ENCODE results near the gene LRRC8A. TPM values are rescaled to one million over a fixed set of nuclear protein-coding genes. Genes with fewer than 3 reads are reported as not detected.

The LRRC8A gene
- total RNA-seq, 3 donors from 2014 or later: 22.6 to 24.0 (median 23.6) TPM

DNA sequence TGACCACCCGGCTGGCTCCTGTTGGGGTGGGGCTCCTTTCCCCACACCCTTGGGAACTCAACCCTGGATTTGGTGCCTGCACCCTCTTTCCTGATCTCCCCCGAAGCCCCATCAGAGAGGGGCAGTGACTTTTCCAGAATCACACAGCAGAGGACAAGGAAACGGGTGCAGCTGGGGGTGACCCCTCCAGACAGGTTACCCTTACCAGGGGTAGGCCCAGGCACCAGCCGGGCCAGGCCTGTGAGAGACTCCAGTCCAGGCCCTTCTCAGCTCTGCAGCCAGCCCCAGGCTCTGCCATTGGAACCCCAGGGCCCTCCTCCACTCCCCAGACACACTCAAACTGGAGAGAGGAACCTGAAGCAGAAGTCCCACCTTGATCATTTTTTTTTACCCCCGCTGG, 19.9 kb downstream of the LRRC8A start:
- Mint-ChIP-seq H3K27me3 (ENCODE audit: low read depth) (no peaks in the 10 kb centered on the region), H3K9me3 (no peaks in the 10 kb centered on the region), H3K4me3 (peak overlapping the region; percentile 69), H3K36me3 (ENCODE audit: insufficient read depth) (peaks cover 8% of the 10 kb centered on the region), H3K4me1 (ENCODE audit: low read depth) (peaks cover 76% of the 10 kb centered on the region)
- DNase-seq: no peak
- ATAC-seq: peak in 1 of 2 donors; percentile 0

DNA sequence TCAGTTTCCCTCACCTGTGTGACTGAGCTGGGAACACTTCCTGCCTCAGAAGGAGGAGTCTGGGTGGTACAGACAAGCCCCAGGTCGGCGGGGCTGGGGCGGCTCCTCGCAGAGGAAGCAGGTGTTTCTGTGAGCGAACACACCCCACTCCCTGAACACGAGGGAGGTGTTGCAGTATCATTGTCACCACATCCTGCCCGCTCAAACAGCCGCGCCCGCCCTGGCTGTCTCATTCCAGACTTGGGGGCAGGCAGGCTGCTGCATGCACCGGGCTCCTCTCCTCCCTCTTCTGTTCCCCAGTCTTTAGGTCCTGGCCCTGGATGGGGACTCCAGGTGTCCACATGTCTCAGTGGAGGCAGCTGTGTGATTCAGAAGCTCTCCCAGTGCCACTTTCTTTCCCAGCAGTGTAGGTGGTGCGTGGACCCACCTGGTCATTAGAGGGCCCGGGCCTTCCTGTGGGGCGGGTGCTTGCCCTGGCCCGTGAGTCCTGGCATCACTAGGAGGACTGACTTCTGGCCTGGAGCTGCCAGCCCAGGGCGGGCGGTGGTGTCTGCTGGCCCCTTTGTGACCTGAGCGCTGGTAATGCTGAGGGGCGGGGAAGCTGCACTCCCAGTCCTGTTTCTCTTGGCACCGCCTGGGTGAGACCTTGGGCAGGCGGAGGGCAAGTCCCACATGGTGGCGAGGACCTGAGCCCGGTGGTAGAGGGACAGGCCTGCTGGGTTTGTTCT, 20.6 kb downstream of the LRRC8A start:
- peak; percentile 83 for DNase-seq
- no peaks in the 10 kb centered on the region for H3K9me3 Mint-ChIP-seq
- peak overlapping the region; percentile 69 for H3K4me3 Mint-ChIP-seq
- peaks cover 9% of the 10 kb centered on the region for H3K36me3 Mint-ChIP-seq (ENCODE audit: insufficient read depth)
- peaks cover 73% of the 10 kb centered on the region for H3K4me1 Mint-ChIP-seq (ENCODE audit: low read depth)
- H3K27me3 Mint-ChIP-seq (ENCODE audit: low read depth): no peaks in the 10 kb centered on the region
- peak; percentile 88 to 92 for ATAC-seq

DNA sequence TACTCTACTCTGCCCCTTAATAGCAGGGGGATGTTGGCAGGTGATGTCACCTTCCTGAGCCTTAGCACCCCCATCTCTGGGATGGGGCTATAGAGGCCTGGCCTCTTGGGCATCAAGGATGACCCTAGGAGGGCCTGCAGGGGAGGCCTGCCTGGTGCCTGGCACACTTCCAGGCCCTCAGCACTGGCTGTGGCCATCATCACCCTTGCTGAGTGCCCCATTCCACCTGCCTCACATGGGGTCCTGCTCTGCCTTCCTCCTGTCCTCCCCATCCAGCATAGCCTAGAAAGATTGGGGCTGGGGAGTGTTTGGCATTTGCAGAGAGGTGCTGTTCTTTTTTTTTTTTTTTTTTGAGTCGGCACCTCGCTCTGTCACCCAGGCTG, 21.1 kb downstream of the LRRC8A start:
- DNase-seq (no peak), ATAC-seq (peak in 1 of 2 donors; percentile 3)
- H3K27me3 Mint-ChIP-seq (ENCODE audit: low read depth): no peaks in the 10 kb centered on the region
- no peaks in the 10 kb centered on the region for H3K9me3 Mint-ChIP-seq
- peaks cover 70% of the 10 kb centered on the region for H3K4me1 Mint-ChIP-seq (ENCODE audit: low read depth)
- H3K4me3 Mint-ChIP-seq: peak overlapping the region; percentile 69
- peaks cover 14% of the 10 kb centered on the region for H3K36me3 Mint-ChIP-seq (ENCODE audit: insufficient read depth)

- no peaks in the 10 kb centered on the region for H3K9me3 Mint-ChIP-seq
- DNase-seq: no peak
- no peak for ATAC-seq
- H3K36me3 Mint-ChIP-seq (ENCODE audit: insufficient read depth): peaks cover 20% of the 10 kb centered on the region
- H3K27me3 Mint-ChIP-seq (ENCODE audit: low read depth): no peaks in the 10 kb centered on the region
- peaks cover 63% of the 10 kb centered on the region for H3K4me1 Mint-ChIP-seq (ENCODE audit: low read depth)
- no peak overlapping the region for H3K4me3 Mint-ChIP-seq
Measured at GRCh38 chr9:128903871-128904620, 22.1 kb downstream of the LRRC8A start.

- ATAC-seq: no peak
- H3K4me1 Mint-ChIP-seq (ENCODE audit: low read depth): peaks cover 49% of the 10 kb centered on the region
- H3K9me3 Mint-ChIP-seq: no peaks in the 10 kb centered on the region
- peaks cover 22% of the 10 kb centered on the region for H3K36me3 Mint-ChIP-seq (ENCODE audit: insufficient read depth)
- no peaks in the 10 kb centered on the region for H3K27me3 Mint-ChIP-seq (ENCODE audit: low read depth)
- no peak overlapping the region for H3K4me3 Mint-ChIP-seq
- no peak for DNase-seq
Measured at GRCh38 chr9:128905964-128906363, 24.0 kb downstream of the LRRC8A start.

DNA sequence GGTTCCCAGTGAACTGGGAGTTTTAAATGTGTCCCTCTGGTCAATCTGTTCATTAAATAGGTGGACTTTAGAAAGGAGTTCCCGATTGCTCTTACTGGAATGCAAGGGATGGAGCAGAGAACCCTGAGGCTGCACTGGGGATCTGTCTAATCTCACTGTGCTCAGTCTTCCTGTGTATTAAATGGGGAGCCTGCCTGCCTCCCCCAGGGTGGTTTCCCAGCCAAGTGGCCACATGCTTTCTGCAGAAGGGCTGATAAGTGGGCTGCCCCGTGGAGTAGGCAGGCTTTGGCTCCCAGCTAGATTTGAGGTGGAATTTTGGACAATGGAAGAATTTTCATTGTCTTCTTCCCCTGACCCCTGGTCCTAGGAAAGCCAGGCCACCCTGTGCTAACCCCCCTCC, 24.8 kb downstream of the LRRC8A start:
- H3K4me1 Mint-ChIP-seq (ENCODE audit: low read depth): peaks cover 49% of the 10 kb centered on the region

DNA sequence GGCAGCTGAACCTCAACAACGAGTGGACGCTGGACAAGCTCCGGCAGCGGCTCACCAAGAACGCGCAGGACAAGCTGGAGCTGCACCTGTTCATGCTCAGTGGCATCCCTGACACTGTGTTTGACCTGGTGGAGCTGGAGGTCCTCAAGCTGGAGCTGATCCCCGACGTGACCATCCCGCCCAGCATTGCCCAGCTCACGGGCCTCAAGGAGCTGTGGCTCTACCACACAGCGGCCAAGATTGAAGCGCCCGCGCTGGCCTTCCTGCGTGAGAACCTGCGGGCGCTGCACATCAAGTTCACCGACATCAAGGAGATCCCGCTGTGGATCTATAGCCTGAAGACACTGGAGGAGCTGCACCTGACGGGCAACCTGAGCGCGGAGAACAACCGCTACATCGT, 26.4 kb downstream of the LRRC8A start:
- DNase-seq (no peak), ATAC-seq (no peak)
- Mint-ChIP-seq H3K36me3 (ENCODE audit: insufficient read depth) (peaks cover 27% of the 10 kb centered on the region), H3K4me1 (ENCODE audit: low read depth) (peaks cover 49% of the 10 kb centered on the region), H3K9me3 (no peaks in the 10 kb centered on the region), H3K4me3 (no peak overlapping the region), H3K27me3 (ENCODE audit: low read depth) (no peaks in the 10 kb centered on the region)

More for the DNA sequence above, 24.8 kb downstream of the LRRC8A start:
- Mint-ChIP-seq H3K4me3 (no peak overlapping the region), H3K27me3 (ENCODE audit: low read depth) (no peaks in the 10 kb centered on the region), H3K9me3 (no peaks in the 10 kb centered on the region), H3K36me3 (ENCODE audit: insufficient read depth) (peaks cover 22% of the 10 kb centered on the region)
- ATAC-seq (no peak), DNase-seq (no peak)

DNA sequence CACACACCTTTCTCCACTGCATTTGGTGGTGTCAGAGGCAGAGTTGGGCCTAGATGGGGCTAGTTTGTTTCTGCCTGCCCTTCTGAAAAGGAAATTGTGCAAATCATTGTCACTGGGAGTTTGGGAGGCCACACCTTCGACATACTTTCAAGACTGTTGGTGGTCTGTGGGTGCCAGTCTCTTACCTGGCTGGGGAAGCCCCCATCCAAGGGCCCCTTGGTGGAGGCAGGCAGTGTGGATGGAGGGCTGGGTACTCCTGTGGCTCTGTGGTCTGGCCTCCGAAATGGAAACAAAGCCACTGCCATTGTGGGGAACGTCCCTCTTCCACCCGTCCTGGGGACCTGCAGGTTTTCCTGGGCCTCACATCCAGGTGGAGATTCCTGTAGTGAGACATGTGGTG, 27.9 kb downstream of the LRRC8A start:
- no peaks in the 10 kb centered on the region for H3K9me3 Mint-ChIP-seq
- peaks cover 43% of the 10 kb centered on the region for H3K4me1 Mint-ChIP-seq (ENCODE audit: low read depth)
- peaks cover 27% of the 10 kb centered on the region for H3K36me3 Mint-ChIP-seq (ENCODE audit: insufficient read depth)
- ATAC-seq (no peak), DNase-seq (no peak)
- no peaks in the 10 kb centered on the region for H3K27me3 Mint-ChIP-seq (ENCODE audit: low read depth)
- H3K4me3 Mint-ChIP-seq: no peak overlapping the region

- Mint-ChIP-seq H3K9me3 (no peaks in the 10 kb centered on the region), H3K36me3 (ENCODE audit: insufficient read depth) (peaks cover 27% of the 10 kb centered on the region), H3K27me3 (ENCODE audit: low read depth) (no peaks in the 10 kb centered on the region), H3K4me3 (no peak overlapping the region), H3K4me1 (ENCODE audit: low read depth) (peaks cover 38% of the 10 kb centered on the region)
- ATAC-seq (no peak), DNase-seq (no peak)
Measured at GRCh38 chr9:128910906-128911305, 29.0 kb downstream of the LRRC8A start.

DNA sequence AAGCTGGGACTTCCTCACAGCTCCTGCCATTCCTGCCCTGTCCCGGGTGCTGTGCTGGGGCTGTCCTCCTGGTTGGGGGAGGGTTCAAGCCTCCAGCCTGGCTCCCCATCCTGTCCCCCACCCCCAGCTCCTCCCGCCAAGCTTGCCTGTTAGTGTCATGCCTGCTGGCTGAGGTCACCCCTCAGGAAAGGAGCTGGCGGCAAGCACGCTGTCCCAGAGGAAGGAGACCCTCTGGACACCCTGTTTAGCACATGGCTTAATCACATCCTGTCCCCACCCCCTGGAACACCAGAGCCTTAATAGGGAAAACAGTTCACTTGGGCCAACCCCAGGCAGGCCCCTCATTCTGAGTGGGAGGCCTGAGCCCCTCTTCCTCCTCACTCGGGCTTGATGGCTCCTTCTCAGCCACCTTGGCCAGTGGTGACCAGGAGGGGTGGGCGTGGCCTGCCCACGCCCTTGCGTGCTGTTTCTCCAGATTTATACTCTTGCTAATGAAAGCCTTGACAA, 29.6 kb downstream of the LRRC8A start:
- Mint-ChIP-seq H3K4me3 (no peak overlapping the region), H3K4me1 (ENCODE audit: low read depth) (peaks cover 37% of the 10 kb centered on the region), H3K27me3 (ENCODE audit: low read depth) (no peaks in the 10 kb centered on the region), H3K9me3 (no peaks in the 10 kb centered on the region), H3K36me3 (ENCODE audit: insufficient read depth) (peaks cover 29% of the 10 kb centered on the region)
- DNase-seq: no peak
- ATAC-seq: no peak

DNA sequence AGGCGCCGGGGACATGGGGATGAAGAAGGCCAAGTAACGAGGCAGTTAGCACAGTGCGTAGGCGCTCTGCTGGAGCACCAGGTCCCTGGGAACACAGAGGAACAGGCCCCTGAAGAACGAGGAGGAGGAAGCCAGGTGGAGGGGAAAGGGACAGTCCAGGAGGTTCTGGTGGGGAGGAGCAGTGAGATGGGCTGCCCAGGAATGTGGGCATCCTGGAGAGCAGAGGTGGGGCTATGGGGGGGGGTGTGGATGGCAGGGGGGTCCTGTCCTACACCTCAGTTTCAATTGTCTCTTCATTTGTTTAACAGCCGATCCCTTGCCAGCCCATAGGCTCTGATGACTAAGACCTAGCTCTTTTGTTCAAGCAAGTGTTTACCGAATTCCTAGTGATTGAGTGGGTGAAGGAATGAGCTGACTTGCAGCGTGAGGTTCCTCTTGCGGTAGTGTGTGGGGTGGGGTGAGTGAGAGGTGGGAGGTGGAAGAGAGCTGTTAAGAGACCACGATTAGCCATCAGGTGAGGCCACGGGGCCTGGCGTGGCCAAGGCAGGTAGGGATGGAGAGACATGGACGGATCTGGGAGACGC, 30.4 kb downstream of the LRRC8A start:
- Mint-ChIP-seq H3K9me3 (no peaks in the 10 kb centered on the region), H3K4me3 (peak overlapping the region; percentile 8), H3K4me1 (ENCODE audit: low read depth) (peaks cover 34% of the 10 kb centered on the region), H3K36me3 (ENCODE audit: insufficient read depth) (peaks cover 32% of the 10 kb centered on the region), H3K27me3 (ENCODE audit: low read depth) (no peaks in the 10 kb centered on the region)
- peak; percentile 53 to 81 for ATAC-seq
- DNase-seq: no peak

- H3K9me3 Mint-ChIP-seq: no peaks in the 10 kb centered on the region
- ATAC-seq (no peak), DNase-seq (no peak)
- H3K36me3 Mint-ChIP-seq (ENCODE audit: insufficient read depth): peaks cover 27% of the 10 kb centered on the region
- no peak overlapping the region for H3K4me3 Mint-ChIP-seq
- H3K27me3 Mint-ChIP-seq (ENCODE audit: low read depth): no peaks in the 10 kb centered on the region
- H3K4me1 Mint-ChIP-seq (ENCODE audit: low read depth): peaks cover 34% of the 10 kb centered on the region
Measured at GRCh38 chr9:128913048-128913900, 31.3 kb downstream of the LRRC8A start.

- Mint-ChIP-seq H3K4me1 (ENCODE audit: low read depth) (peaks cover 32% of the 10 kb centered on the region), H3K4me3 (no peak overlapping the region), H3K9me3 (no peaks in the 10 kb centered on the region), H3K27me3 (ENCODE audit: low read depth) (no peaks in the 10 kb centered on the region), H3K36me3 (ENCODE audit: insufficient read depth) (peaks cover 19% of the 10 kb centered on the region)
- DNase-seq (no peak), ATAC-seq (no peak)
Measured at GRCh38 chr9:128913995-128914772, 32.3 kb downstream of the LRRC8A start.
